ENCODE results near the gene NSG1. TPM values are rescaled to one million over a fixed set of nuclear protein-coding genes. Genes with fewer than 3 reads are reported as not detected.
A peak's percentile ranks its signal among the peaks of the same experiment; 100 is the strongest.

NSG1 gene
- total and polyA plus RNA-seq, 9 of the 15 experiments (the other 6 are each of a cell fraction or from before 2014, with no cell fraction given) = not detected

- peak; percentile 48 to 62; a peak in 2 of 4 replicates for TF ChIP-seq MNT (conservative IDR thresholded peaks at IDR 0.05)
- TF ChIP-seq MYNN (IDR thresholded peaks at IDR 0.05) = 0 out of 2 replicates have a peak, but pooled peaks have one; percentile 30
- no peak for TF ChIP-seq MYNN (CRISPR knock-in tag; IDR thresholded peaks at IDR 0.05)
- peak in 1 of 2 experiments; percentile 69; a peak in 1 of 4 replicates for TF ChIP-seq MLLT1 (IDR thresholded peaks at IDR 0.05)
- 0 out of 2 replicates have a peak, but pooled peaks have one; percentile 38 for TF ChIP-seq GATAD2A (IDR thresholded peaks at IDR 0.05)
- TF ChIP-seq ZBTB5 (IDR thresholded peaks at IDR 0.05) = no peak
- TF ChIP-seq NCOR1 (IDR thresholded peaks at IDR 0.05) = peak; percentile 72
- peak; percentile 64 to 66 for TF ChIP-seq E2F6 (IDR thresholded peaks at IDR 0.05; ENCODE audit: borderline replicate concordance in 1 of 2, extremely low read depth in 1 of 2, insufficient read depth in 1 of 2, insufficient read length in 1 of 2, low read depth in 1 of 2, low read length in 1 of 2, poor library complexity in 1 of 2, severe bottlenecking in 1 of 2)
Observed at GRCh38 chr4:4339504-4340085, 47.3 kb upstream of the NSG1 start (continued).
